ES-I3 (cell line): Measurements from ENCODE around the gene MTX1.

Experiments
- H3K36me3 ChIP-seq: 2 replicates; pipeline ENCODE4 v1.6.1; 2013; ENCODE audit warnings: mild to moderate bottlenecking, low read length, control low read depth, moderate library complexity; ENCODE audit not compliant: insufficient read depth
- H3K4me1 ChIP-seq: 2 replicates; pipeline ENCODE4 v1.6.1; 2013; ENCODE audit warnings: mild to moderate bottlenecking, control low read depth, low read length; ENCODE audit not compliant: insufficient read depth
- H3K9ac ChIP-seq: 2 replicates; pipeline ENCODE4 v1.6.1; 2013; ENCODE audit warnings: low read depth, mild to moderate bottlenecking, low read length, moderate library complexity
- H3K9me3 ChIP-seq: 2 replicates; pipeline ENCODE4 v1.6.1; 2013; ENCODE audit warnings: mild to moderate bottlenecking, low read length, moderate library complexity; ENCODE audit not compliant: control insufficient read depth, insufficient read depth

The MTX1 gene

GRCh38 chr1:155255243-155256007 lies 46.9 kb downstream of the MTX1 start, which contains the start of gene ENTREP3:
TSS of gene ENTREP3 (minus strand) at chr1:155255483. CDS start at chr1:155254877, 606 bp downstream.
- Histone ChIP-seq H3K4me1 (peaks cover 3% of the 10 kb centered on the region; the same call in 1 of the 2 replicates), H3K36me3 (0 out of 2 replicates have a peak, but pooled peaks cover 4% of the 10 kb centered on the region), H3K9me3 (no peaks in the 10 kb centered on the region), H3K9ac (peak within 1 kb of the TSS; percentile 62)

GRCh38 chr1:155256058-155256852 lies 47.8 kb downstream of the MTX1 start:
- Histone ChIP-seq H3K36me3 (0 out of 2 replicates have a peak, but pooled peaks cover 4% of the 10 kb centered on the region), H3K4me1 (peaks cover 3% of the 10 kb centered on the region; the same call in 1 of the 2 replicates), H3K9ac (peak overlapping the region; percentile 62), H3K9me3 (no peaks in the 10 kb centered on the region)

GRCh38 chr1:155260276-155260675 lies 51.8 kb downstream of the MTX1 start:
- H3K9ac ChIP-seq: no peak overlapping the region

DNA sequence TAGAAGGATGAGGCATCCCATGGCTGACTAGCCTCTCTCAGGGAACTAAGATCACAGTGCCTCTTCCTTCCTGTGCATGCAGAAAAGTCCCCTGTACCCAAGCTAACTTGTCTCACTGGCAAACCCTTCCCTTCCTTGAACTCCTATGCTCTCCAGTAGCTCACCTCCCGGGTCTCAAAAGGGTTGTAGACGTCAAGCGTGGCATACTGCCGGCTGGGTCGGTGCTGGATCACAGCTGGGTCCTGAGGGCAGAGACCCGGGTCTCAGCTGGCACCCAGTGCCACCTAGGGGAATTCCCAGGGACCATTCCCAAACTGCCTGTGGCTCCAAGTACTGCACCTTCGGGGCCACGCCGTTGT lies 53.0 kb downstream of the MTX1 start:
- peaks cover 28% of the 10 kb centered on the region for H3K36me3 ChIP-seq
- peak overlapping the region; percentile 66 for H3K9ac ChIP-seq

More at GRCh38 chr1:155260276-155260675, 51.8 kb downstream of the MTX1 start:
- H3K36me3 ChIP-seq: peaks cover 18% of the 10 kb centered on the region
- H3K4me1 ChIP-seq: peaks cover 6% of the 10 kb centered on the region; the same call in 1 of the 2 replicates
- H3K9me3 ChIP-seq: no peaks in the 10 kb centered on the region

DNA sequence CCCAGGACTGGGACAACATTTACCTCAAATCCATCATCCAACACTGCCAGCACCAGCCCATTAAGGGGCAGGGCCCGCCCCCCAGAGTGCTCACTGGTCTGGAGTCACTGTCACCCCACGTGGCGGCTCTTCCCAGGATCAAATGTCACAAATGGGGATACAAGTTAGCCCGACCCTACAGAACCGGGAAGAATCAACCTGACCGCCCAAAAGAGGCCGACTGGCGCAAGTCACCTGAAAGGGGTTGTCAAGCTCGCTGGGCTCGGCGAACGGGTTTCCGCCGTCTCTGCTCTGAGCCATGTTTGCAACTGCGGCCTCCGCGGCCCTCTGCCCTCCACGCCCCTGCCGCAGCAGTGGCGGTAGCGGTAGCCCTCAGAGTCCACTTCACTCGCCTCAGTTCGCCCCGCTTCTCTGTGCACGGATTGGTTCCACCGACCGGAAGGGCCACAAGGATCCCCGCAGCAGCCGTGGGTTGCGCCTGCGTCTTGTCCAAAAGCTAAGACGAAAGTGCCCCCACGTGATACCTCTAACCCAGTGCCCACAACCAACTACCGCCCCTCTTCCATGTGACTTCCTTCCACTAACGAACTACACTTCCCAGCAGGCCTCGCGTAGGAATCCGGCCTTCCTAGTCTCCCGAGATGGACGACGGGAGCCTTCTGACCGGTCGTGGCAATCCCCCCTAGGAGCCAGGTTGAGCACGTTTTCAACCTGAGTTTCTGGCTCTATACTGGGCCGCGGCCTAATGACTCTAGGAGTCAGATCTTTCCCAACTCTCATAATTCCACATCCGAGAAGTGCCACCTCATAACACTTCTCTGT lies 53.6 kb downstream of the MTX1 start, which contains the start of gene SCAMP3:
Gene SCAMP3, minus strand, starts transcription at position 509 of the 822 bp plus-strand sequence. Its CDS starts 209 bp downstream, at position 300.
- Histone ChIP-seq H3K9ac (peak within 1 kb of the TSS; percentile 66), H3K9me3 (no peaks in the 10 kb centered on the region), H3K4me1 (peaks cover 6% of the 10 kb centered on the region; the same call in 1 of the 2 replicates), H3K36me3 (peaks cover 29% of the 10 kb centered on the region)

More for the DNA sequence above, 53.0 kb downstream of the MTX1 start:
- H3K4me1 ChIP-seq: peaks cover 6% of the 10 kb centered on the region; the same call in 1 of the 2 replicates
- no peaks in the 10 kb centered on the region for H3K9me3 ChIP-seq

DNA sequence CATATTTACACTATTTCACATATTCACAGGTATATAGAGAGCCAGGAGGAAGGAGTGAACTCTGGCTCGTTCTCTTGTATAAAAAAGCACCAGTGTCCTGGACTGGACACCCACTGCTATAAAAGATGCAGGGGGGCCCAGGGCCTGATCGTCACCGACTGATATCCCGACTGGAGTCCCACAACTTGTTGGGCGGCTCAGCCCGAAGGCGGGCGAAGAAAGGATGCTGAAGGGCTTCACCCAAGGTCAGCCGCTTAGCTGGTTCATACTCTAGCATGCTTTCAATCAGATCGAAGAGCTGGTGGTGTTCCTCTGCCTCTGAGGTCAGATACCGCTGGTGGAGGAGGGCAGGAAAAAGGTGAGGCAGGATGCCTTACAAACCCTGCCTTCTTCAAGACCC lies 54.6 kb downstream of the MTX1 start:
- no peaks in the 10 kb centered on the region for H3K9me3 ChIP-seq
- H3K36me3 ChIP-seq: peaks cover 37% of the 10 kb centered on the region
- peaks cover 6% of the 10 kb centered on the region; the same call in 1 of the 2 replicates for H3K4me1 ChIP-seq
- no peak overlapping the region for H3K9ac ChIP-seq
